ENCODE measurements around the gene PRKD2.

Gene PRKD2

DNA sequence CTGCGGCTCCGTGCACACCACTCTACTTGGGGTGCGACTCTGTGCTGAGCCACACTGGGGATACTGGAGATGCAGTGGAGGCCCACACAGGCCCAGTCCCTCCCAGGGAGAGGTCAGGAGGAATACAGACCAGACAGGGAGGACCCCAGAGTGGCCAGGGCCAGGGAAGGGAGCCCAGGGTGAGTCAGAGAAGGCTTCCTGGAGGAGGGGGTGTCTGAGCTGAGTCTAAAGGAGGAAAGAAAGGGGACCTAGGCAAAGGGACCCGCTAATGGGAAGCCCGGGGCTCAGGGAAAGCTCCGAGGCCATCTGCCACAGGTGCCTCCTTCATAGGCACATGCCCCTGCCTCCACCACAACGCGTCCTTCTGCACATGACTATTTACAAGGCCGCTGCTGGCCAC, 13.3 kb upstream of the PRKD2 start:
- H3K4me1 ChIP-seq (ENCODE audit: control insufficient read depth, insufficient read depth, low read length), result peaks cover 22% of the 10 kb centered on the region
- peaks cover 41 to 69% of the 10 kb centered on the region in 2 donors for H3K36me3 ChIP-seq (ENCODE audit: control insufficient read depth in 2 of 2, insufficient read depth in 2 of 2, low read length in 2 of 2)
- no peaks in the 10 kb centered on the region for H3K9me3 ChIP-seq (ENCODE audit: control insufficient read depth in 2 of 2, low read length in 2 of 2)
- H3K27me3 ChIP-seq (ENCODE audit: control insufficient read depth in 1 of 2, insufficient read depth in 2 of 2, low read length in 2 of 2), result no peaks in the 10 kb centered on the region
- H3K4me3 ChIP-seq (ENCODE audit: low read length in 2 of 2), result no peak overlapping the region
- no peak overlapping the region for H3K27ac ChIP-seq (ENCODE audit: low read length)
- no peak overlapping the region for H3K9ac ChIP-seq (ENCODE audit: low read length in 2 of 2)

DNA sequence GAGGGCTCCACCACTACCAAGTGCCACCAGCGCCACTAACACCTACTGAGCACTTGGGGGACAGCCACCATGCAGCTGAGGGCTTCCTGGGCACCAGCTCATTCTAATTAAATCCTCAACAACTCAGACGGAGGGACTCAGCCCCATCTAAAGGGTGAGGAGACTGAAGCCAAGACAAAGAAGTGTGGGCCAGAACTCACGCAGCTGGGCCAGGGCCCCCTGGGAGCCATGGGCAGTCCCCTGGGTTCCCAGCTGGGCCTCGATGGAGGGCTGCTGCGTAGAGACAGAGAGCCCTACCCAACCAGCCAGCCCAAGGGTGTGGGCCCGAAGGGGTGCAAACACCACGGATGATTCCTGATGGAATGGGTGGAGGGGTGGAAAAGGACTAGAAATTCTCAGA, 12.8 kb upstream of the PRKD2 start:
- Histone ChIP-seq H3K27ac (ENCODE audit: low read length) (no peak overlapping the region), H3K9ac (ENCODE audit: low read length in 2 of 2) (no peak overlapping the region), H3K4me3 (ENCODE audit: low read length in 2 of 2) (no peak overlapping the region), H3K27me3 (ENCODE audit: control insufficient read depth in 1 of 2, insufficient read depth in 2 of 2, low read length in 2 of 2) (no peaks in the 10 kb centered on the region), H3K36me3 (ENCODE audit: control insufficient read depth in 2 of 2, insufficient read depth in 2 of 2, low read length in 2 of 2) (peaks cover 45 to 71% of the 10 kb centered on the region in 2 donors), H3K9me3 (ENCODE audit: control insufficient read depth in 2 of 2, low read length in 2 of 2) (no peaks in the 10 kb centered on the region), H3K4me1 (ENCODE audit: control insufficient read depth, insufficient read depth, low read length) (peaks cover 22% of the 10 kb centered on the region)

DNA sequence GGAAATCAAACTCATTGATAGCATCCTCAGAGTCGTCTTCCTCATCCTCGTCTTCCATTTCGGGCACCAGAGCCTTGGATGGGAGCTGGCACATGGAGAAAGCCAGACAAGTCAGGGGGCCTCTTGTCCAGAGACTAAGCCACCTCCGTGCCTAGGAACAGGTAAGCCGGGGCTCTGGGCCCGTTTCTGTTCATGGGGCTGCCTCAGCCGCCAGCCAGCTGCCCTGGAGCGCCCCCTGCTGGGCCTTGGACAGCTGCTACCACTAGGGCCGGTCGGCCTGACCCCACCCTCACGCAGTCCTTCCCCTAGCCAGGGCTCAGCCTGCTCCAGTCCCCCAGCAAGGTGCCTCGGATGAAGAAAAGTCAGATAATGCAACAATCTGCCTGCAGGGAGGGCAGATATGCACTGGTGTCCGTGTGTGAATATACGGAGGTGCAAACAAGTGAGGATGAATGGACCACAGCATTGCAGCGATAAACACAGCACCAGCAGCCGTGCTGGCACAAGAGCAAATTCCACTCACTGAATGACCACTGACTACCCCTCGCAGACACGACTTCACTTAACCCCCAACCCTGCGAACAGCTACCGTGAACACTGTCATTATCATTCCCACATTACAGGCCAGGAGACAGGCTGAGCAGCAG, 11.9 kb upstream of the PRKD2 start:
- Histone ChIP-seq H3K36me3 (ENCODE audit: control insufficient read depth in 2 of 2, insufficient read depth in 2 of 2, low read length in 2 of 2) (peaks cover 46 to 73% of the 10 kb centered on the region in 2 donors), H3K27ac (ENCODE audit: low read length) (no peak overlapping the region), H3K9ac (ENCODE audit: low read length in 2 of 2) (no peak overlapping the region), H3K9me3 (ENCODE audit: control insufficient read depth in 2 of 2, low read length in 2 of 2) (no peaks in the 10 kb centered on the region), H3K4me3 (ENCODE audit: low read length in 2 of 2) (no peak overlapping the region), H3K4me1 (ENCODE audit: control insufficient read depth, insufficient read depth, low read length) (peaks cover 22% of the 10 kb centered on the region), H3K27me3 (ENCODE audit: control insufficient read depth in 1 of 2, insufficient read depth in 2 of 2, low read length in 2 of 2) (no peaks in the 10 kb centered on the region)

DNA sequence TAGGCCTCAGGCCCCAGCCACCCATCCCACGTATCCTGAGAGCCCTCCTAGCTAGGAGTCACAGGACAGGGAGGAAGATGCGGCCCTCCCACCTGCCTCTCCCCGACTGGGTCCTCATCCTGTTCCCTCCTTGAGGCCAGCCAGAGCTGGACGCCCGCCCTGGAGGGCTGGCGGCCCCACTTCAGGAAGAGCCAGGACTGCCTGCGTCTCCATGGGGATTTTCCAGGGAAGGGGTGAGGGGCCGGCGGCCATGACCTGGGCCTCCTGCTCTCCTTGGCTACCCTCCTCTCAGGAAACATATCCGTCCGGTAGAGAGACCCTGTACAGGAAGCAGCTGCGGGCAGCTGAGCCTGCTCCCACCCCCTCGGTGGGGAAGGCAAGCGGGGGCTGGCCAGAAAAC, 11.3 kb upstream of the PRKD2 start:
- no peak overlapping the region for H3K4me3 ChIP-seq (ENCODE audit: low read length in 2 of 2)
- peaks cover 22% of the 10 kb centered on the region for H3K4me1 ChIP-seq (ENCODE audit: control insufficient read depth, insufficient read depth, low read length)
- H3K27me3 ChIP-seq (ENCODE audit: control insufficient read depth in 1 of 2, insufficient read depth in 2 of 2, low read length in 2 of 2), result no peaks in the 10 kb centered on the region
- no peak overlapping the region for H3K9ac ChIP-seq (ENCODE audit: low read length in 2 of 2)
- peaks cover 45 to 74% of the 10 kb centered on the region in 2 donors for H3K36me3 ChIP-seq (ENCODE audit: control insufficient read depth in 2 of 2, insufficient read depth in 2 of 2, low read length in 2 of 2)
- H3K9me3 ChIP-seq (ENCODE audit: control insufficient read depth in 2 of 2, low read length in 2 of 2), result no peaks in the 10 kb centered on the region
- peak overlapping the region; percentile 18 for H3K27ac ChIP-seq (ENCODE audit: low read length)

DNA sequence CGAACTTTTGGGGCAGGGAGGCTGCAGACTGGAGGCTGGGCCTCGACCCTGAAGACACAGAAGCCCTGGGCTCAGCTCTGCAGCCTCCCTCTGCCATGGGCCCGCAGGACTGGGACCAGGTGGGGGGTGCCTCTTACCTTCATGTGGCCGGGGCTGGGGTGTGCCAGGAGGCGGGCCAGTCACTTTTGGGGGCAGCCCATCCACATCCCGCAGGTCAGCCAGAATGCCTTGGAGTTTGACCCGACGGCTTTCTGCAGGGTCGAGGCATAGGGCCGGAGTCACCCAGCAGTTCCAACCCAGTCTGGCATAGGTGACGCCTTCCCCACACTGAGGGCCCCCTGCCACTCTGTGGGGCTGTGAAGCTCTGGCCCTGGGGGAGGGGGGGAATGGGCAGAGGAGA, 10.8 kb upstream of the PRKD2 start:
- no peaks in the 10 kb centered on the region for H3K27me3 ChIP-seq (ENCODE audit: control insufficient read depth in 1 of 2, insufficient read depth in 2 of 2, low read length in 2 of 2)
- H3K9me3 ChIP-seq (ENCODE audit: control insufficient read depth in 2 of 2, low read length in 2 of 2), result no peaks in the 10 kb centered on the region
- H3K36me3 ChIP-seq (ENCODE audit: control insufficient read depth in 2 of 2, insufficient read depth in 2 of 2, low read length in 2 of 2), result peaks cover 49 to 73% of the 10 kb centered on the region in 2 donors
- H3K9ac ChIP-seq (ENCODE audit: low read length in 2 of 2), result no peak overlapping the region
- peak overlapping the region; percentile 18 for H3K27ac ChIP-seq (ENCODE audit: low read length)
- H3K4me1 ChIP-seq (ENCODE audit: control insufficient read depth, insufficient read depth, low read length), result peaks cover 22% of the 10 kb centered on the region
- H3K4me3 ChIP-seq (ENCODE audit: low read length in 2 of 2), result no peak overlapping the region

DNA sequence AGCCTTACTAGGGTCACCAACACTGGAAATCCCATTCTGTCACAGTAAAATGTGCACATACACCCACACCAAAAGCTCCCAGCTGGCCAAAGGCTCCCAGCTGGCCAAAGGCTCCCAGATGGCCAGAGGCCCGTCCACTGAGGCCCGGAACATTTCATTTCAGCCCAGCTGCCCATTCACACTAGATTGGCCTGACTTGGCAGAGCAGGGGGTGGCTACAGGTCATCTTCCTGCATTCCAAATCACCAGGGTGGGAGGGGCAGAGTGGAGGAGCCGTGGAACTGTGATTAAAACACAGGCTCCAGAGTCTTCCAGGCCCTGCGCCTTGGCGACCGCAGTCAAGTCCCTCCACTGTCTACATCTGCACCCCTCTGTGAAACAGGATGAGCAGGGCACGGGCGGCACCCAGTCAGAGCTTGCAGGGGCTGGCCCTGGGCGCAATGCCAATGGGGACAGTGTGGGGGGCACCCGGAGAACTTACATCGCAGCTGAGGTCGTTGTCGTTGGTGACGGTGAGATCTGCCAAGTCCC, 10.1 kb upstream of the PRKD2 start:
- Histone ChIP-seq H3K9me3 (ENCODE audit: control insufficient read depth in 2 of 2, low read length in 2 of 2) (no peaks in the 10 kb centered on the region), H3K27me3 (ENCODE audit: control insufficient read depth in 1 of 2, insufficient read depth in 2 of 2, low read length in 2 of 2) (no peaks in the 10 kb centered on the region), H3K27ac (ENCODE audit: low read length) (no peak overlapping the region), H3K4me3 (ENCODE audit: low read length in 2 of 2) (no peak overlapping the region), H3K36me3 (ENCODE audit: control insufficient read depth in 2 of 2, insufficient read depth in 2 of 2, low read length in 2 of 2) (peaks cover 56 to 78% of the 10 kb centered on the region in 2 donors), H3K9ac (ENCODE audit: low read length in 2 of 2) (no peak overlapping the region), H3K4me1 (ENCODE audit: control insufficient read depth, insufficient read depth, low read length) (peaks cover 22% of the 10 kb centered on the region)

DNA sequence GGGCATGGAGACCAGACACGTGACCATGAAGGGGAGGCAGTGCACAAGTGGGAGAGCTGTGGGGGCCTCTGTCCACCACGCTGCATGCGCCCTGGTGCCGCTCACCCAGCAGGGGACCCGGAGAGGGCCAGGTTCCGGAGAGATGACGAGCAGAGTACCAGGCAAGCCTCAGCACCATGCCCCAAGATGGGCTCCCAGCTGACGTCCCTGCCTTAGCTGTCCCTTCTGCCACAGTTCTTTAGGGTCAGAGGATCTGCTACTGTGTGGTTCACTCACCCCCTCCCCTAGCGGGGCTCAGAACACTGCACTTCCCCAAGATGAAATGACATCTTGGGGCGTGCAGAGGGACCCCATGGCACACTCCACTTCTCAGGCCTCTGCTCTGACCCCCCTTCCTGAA, 9.6 kb upstream of the PRKD2 start:
- H3K9ac ChIP-seq (ENCODE audit: low read length in 2 of 2), result no peak overlapping the region
- H3K9me3 ChIP-seq (ENCODE audit: control insufficient read depth in 2 of 2, low read length in 2 of 2), result no peaks in the 10 kb centered on the region
- H3K4me1 ChIP-seq (ENCODE audit: control insufficient read depth, insufficient read depth, low read length), result peaks cover 22% of the 10 kb centered on the region
- H3K27me3 ChIP-seq (ENCODE audit: control insufficient read depth in 1 of 2, insufficient read depth in 2 of 2, low read length in 2 of 2), result no peaks in the 10 kb centered on the region
- H3K27ac ChIP-seq (ENCODE audit: low read length), result no peak overlapping the region
- H3K36me3 ChIP-seq (ENCODE audit: control insufficient read depth in 2 of 2, insufficient read depth in 2 of 2, low read length in 2 of 2), result peaks cover 61 to 81% of the 10 kb centered on the region in 2 donors
- H3K4me3 ChIP-seq (ENCODE audit: low read length in 2 of 2), result no peak overlapping the region

DNA sequence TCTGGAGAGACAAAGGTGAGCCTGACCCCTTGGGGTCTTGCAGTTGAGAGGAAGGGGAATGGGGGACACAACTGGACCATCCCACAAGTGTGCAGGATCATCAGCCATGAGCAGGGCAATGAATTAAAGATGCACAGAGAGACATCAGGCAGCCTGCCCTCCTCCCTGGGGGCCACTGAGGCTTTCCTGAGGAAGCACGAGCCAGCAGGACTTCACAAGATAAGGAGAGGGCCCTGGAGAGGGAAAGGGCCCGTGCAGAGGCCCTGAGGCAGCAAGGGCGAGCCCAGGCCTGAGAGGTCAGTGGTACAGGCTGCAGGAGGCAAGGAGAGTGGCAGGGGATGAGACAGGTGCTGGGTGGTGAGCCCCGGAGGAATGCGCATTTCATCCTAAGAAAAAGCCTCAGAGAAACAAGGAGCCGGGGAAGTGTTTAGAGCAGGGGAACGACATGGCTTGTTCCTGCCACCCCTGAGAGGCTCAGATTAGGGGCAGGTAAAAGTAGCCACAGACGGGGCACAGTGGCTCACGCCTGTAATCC, 9.0 kb upstream of the PRKD2 start:
- Histone ChIP-seq H3K9me3 (ENCODE audit: control insufficient read depth in 2 of 2, low read length in 2 of 2) (no peaks in the 10 kb centered on the region), H3K4me1 (ENCODE audit: control insufficient read depth, insufficient read depth, low read length) (peaks cover 18% of the 10 kb centered on the region), H3K36me3 (ENCODE audit: control insufficient read depth in 2 of 2, insufficient read depth in 2 of 2, low read length in 2 of 2) (peaks cover 63 to 81% of the 10 kb centered on the region in 2 donors), H3K27ac (ENCODE audit: low read length) (no peak overlapping the region), H3K9ac (ENCODE audit: low read length in 2 of 2) (no peak overlapping the region), H3K4me3 (ENCODE audit: low read length in 2 of 2) (no peak overlapping the region), H3K27me3 (ENCODE audit: control insufficient read depth in 1 of 2, insufficient read depth in 2 of 2, low read length in 2 of 2) (no peaks in the 10 kb centered on the region)

DNA sequence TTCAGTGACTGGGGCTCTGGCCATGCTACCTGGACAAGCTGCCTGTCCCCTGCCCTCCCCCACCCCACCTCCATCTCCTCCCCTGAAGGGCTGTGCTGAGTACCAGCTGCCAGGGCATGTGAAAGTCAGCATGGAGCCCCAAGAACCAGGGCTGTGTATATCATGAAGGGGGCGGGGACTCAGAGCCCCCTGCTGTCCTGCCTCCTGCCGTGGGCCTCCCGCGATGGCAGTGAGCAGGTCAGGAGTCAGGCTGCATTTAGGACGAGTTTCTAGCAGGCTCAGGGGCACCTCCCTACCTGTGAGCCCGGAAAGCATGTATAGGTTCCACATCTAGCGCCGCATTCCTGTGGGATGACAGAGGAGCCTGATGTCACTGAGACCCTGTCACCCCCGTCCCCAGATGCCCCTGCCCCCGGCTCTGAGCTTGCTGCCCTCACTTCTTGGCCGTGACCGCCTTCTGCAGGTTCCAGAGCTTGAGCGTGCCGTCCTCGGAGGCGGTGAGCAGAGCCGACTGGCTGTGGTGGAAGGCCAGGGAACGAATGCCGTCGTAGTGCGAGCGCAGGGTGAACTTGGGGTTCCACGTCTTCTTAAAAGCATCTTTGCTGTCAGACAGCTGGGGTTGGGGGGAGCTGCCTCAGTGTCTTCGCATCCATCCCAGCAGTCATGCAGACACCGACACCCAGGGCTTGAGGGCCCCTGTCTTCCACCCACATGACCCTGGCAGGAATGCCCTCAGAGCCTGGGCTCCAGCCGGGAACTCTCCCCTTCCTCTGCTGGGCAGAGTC, 8.3 kb upstream of the PRKD2 start:
- Histone ChIP-seq H3K4me3 (ENCODE audit: low read length in 2 of 2) (no peak overlapping the region), H3K9ac (ENCODE audit: low read length in 2 of 2) (no peak overlapping the region), H3K9me3 (ENCODE audit: control insufficient read depth in 2 of 2, low read length in 2 of 2) (no peaks in the 10 kb centered on the region), H3K27ac (ENCODE audit: low read length) (no peak overlapping the region), H3K27me3 (ENCODE audit: control insufficient read depth in 1 of 2, insufficient read depth in 2 of 2, low read length in 2 of 2) (no peaks in the 10 kb centered on the region), H3K36me3 (ENCODE audit: control insufficient read depth in 2 of 2, insufficient read depth in 2 of 2, low read length in 2 of 2) (peaks cover 64 to 82% of the 10 kb centered on the region in 2 donors), H3K4me1 (ENCODE audit: control insufficient read depth, insufficient read depth, low read length) (peaks cover 18% of the 10 kb centered on the region)

DNA sequence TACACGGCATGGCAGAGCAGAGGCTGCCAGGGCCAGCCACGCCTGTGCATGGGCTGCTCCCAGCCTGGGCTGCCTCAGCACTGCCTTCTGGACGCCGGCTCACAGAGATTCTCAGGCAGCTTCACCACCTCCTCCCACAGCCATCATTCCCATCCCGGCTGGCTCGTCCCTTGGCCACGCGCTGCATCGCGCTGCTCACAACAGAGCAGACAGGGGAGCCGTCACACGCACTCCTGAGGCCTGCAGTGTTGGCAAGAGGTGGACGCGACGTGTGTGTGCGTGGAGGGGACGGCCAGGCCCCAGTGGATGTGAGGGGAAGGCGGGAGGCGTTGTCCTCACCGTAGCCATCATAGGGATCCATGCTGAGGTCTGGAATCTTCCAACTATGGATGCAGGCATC, 7.6 kb upstream of the PRKD2 start:
- Histone ChIP-seq H3K27me3 (ENCODE audit: control insufficient read depth in 1 of 2, insufficient read depth in 2 of 2, low read length in 2 of 2) (no peaks in the 10 kb centered on the region), H3K4me3 (ENCODE audit: low read length in 2 of 2) (no peak overlapping the region), H3K9ac (ENCODE audit: low read length in 2 of 2) (no peak overlapping the region), H3K27ac (ENCODE audit: low read length) (no peak overlapping the region), H3K9me3 (ENCODE audit: control insufficient read depth in 2 of 2, low read length in 2 of 2) (no peaks in the 10 kb centered on the region), H3K4me1 (ENCODE audit: control insufficient read depth, insufficient read depth, low read length) (peaks cover 18% of the 10 kb centered on the region), H3K36me3 (ENCODE audit: control insufficient read depth in 2 of 2, insufficient read depth in 2 of 2, low read length in 2 of 2) (peaks cover 58 to 75% of the 10 kb centered on the region in 2 donors)
